Embryonic facial prominence (tissue), 1 donor: ENCODE results near the gene KIRREL3.

ENCODE experiments used
- DNase-seq: peaks from one replicate; pipeline ENCODE4 v3.0.0-alpha.2; 2016; ENCODE audit errors: extremely low spot score

The KIRREL3 gene

DNA sequence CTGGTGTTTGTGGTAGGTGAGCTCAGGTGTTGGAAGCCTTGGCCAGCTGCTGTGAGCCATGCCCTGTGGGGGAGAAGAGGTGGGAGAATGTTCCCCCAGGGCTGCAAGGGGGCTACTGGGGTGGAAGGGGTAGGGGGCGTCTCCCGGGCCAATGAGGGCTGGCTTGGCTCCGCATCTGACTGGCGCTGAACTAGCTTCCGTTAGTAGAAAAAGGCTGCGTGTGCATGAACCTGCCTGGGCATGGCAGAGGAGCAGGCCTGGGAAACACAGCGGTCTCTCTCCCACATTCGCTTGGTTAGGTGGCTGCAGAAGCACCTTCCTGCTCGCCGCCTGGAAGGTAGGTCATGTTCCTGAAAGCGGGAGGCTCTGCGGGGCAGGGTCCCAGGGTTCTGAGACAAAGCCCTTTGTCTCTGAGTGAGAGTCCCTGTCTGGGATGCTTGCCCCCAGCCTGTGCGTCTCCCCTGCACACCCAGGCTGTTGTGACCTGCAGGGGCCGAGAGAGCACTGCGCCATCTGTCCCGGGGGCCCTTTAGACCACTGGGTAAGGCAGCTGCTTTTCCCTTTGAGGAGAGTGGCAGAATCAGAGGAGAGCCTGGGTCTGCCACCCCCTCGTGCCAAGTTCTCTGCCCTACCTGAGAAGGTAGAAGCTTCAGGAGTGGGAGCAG lies 466.3 kb downstream of the KIRREL3 start:
- no peak for DNase-seq

- DNase-seq = no peak
These were observed 467.0 kb downstream of the KIRREL3 start for GRCh38 chr11:126533560-126533959.

- DNase-seq = no peak
These were observed 470.2 kb downstream of the KIRREL3 start for GRCh38 chr11:126530416-126530815.

- DNase-seq = no peak
These were observed 471.5 kb downstream of the KIRREL3 start for GRCh38 chr11:126529037-126529436.

- DNase-seq = no peak
These were observed 472.5 kb downstream of the KIRREL3 start for GRCh38 chr11:126528075-126528474.

DNA sequence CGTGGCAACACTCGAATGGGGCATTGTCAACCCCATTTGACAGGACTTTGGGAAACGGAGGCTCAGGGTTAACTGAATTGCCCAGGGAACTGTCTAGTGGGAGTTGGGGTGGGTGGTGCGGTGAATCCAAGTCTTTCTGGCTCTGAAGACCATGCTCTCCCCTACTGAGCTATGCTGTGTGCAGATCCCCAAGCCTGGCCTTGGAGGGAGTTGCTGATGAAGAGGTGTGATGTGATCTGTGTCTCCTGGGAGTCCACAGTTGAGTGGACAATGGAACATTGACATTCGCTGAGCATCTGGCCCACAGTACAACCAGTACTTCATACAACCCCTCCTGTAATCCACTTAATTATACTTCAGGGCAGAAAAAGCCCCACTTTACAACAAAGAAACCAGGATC lies 472.9 kb downstream of the KIRREL3 start:
- no peak for DNase-seq

DNA sequence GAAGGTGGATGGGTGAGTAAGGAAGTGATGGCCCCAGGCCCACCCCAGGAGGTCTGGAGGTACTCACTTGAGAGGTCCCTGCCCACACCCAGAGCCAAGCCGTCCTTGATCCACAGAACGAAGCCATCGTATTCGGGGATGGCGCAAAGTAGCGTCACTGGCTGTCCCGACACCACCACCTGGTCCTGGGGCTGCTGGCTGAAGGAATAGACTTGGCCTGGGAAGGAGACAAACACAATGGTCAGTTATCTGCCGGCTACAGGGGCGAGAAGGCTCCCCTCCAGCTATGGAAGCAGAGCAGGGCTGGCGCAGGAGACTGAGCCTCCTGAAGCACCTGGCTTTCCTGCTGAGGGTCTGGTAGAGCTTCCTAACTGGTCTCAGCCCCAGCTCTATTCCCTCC lies 474.1 kb downstream of the KIRREL3 start:
- no peak for DNase-seq

DNA sequence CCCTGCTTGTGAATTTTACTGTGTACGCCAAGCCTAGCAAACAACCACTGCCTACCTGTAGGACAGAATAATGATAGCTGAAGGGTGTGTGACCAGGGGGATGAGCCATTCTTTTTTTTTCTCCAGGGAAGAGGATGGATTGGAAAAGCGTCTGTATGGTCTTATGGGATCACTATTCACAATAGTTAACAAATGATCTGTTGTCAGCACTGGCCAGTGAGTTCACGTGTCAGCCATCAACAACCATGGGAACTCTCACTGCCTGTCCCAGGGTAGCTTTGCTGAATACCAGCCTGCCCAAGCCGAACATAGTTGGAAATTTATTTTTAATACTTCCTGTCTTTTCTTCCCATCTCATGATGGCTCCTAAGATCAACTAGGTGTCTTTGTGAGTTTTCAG lies 474.9 kb downstream of the KIRREL3 start:
- no peak for DNase-seq

DNA sequence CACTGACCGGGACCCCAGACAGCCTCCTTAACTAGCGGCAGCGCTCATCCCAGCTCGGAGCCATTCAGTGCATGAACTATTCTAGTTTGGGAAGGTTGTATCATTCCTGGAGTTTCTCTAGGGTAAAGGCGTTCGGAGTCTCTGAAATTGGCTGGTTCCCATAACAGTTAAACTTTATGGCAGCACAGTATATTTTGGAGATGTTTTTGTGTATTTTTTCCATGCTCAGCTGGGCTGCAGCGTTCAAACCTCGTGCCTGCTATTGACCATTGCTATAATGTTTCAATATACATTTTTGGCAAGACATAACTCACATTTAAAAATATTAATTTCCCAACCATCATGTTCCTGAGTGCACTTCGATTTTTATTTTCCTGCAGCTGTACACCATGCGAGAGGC lies 475.4 kb downstream of the KIRREL3 start:
- no peak for DNase-seq

DNA sequence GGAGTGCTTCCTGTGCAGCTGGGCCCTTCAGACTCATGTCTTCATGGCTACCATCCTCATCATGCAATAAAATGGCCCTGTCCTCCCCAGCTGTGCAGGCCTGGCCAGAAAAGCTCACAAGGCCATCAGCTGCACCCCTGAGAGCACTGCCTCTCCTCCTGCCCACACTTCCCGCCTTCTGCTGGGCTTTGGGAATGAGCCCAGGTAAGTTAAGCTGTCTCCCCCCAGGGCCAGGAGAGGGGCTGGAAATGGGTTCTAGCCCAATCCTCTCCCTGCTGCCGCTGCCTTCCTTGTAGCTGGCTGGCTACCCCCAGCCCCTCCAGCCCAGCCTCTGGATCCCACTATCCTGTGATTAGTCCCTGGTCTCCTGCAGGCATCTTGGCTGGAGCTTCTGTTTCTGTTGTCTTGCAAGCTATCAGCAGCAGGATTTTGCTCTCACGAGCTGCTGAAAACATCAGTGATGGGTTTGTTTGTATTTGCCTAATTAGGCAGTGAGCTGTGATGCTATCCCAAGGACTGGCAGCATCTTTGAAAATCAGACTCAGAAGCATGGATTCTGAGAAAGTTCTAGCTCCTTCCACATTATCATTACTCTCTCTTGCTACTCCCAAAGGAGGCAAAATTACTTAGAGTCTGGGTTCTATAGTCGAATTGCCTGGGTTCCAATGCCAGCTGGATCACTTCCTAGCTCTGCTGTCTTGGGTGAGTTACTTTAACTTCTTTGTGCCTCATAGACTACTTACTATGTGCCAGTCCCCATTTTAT lies 476.9 kb downstream of the KIRREL3 start:
- DNase-seq = no peak

DNA sequence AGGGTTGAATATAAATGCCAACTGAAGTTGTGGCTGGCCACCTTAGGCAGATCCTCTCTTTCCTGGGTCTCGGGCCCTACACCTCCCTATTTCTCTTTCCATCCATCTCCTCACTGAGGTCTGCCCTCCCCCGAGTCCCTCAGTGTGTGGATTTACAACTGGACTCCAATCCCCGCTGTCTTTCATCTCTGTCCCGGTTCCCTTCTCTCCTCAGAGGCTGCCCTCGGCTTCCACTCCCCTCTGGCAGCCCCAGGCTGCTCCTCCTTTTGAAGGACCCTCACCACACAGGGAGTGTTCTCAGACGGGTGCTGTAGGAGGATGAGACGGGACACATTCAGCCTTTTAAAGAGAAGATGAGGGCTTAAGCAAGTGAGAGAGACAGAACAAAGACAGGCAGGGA lies 478.0 kb downstream of the KIRREL3 start:
- DNase-seq = no peak

- DNase-seq = no peak
These were observed 478.4 kb downstream of the KIRREL3 start for GRCh38 chr11:126522152-126522551.

- no peak for DNase-seq
These were observed 479.4 kb downstream of the KIRREL3 start for GRCh38 chr11:126521196-126521595.

- DNase-seq = peak; percentile 18
These were observed 480.5 kb downstream of the KIRREL3 start for GRCh38 chr11:126519764-126520734.

GRCh38 chr11:126518972-126519690 lies 481.4 kb downstream of the KIRREL3 start:
- DNase-seq = peak; percentile 27

DNA sequence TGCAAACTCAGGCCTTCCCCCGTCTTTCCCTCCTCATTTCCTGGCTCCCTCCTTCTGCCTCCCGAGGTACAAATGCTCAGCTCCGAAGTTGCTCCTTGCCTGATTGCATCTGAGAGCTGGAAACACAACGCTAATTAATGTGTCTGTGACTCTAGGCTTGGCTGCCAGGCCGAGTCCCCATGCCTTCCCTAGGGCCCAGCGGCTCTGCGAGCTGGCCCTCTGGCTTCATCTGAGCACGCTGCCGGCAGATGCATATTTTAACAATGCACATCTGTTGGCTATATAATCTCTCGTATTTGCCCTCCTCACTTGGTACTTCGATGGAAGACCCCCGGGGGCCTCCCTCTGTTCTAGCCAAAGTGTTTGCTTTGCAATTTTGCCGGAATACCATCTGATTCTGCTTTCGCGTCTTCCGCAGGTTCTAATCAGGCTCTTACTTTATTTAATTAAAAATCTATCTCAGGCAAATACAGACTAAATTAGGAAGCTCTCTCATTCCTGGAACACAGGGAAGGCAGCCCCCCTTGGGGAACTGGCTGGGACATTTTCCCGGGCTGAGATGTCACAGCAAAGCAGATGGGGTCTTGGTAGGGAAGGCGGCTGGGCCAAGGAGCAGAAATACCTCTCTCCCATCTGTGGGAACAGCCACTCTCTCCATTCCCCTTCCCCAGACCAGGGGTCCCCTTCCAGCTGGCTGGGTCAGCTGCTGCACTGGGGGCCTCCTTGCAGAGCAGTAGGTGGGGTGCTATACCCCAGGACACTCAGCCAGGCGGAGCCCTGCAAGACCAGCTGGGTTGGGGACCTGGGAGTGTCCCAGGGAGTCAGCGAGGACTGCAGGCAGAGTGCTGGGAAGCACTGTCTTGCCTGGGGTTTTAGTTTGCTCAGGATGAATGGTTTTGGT lies 482.2 kb downstream of the KIRREL3 start:
- no peak for DNase-seq

- DNase-seq = no peak
These were observed 485.1 kb downstream of the KIRREL3 start for GRCh38 chr11:126515501-126515900.

GRCh38 chr11:126514061-126514693 lies 486.4 kb downstream of the KIRREL3 start:
- DNase-seq = no peak

GRCh38 chr11:126512741-126513715 lies 487.5 kb downstream of the KIRREL3 start:
- DNase-seq = no peak
